ENCODE data around the gene CFAP74.

CFAP74 gene

GRCh38 chr1:2004856-2005255 lies 1.3 kb upstream of the CFAP74 start:
- Histone ChIP-seq H3K36me3 (ENCODE audit: control insufficient read depth in 2 of 2, insufficient read depth in 1 of 2, low read length in 2 of 2) (no peaks in the 10 kb centered on the region), H3K27ac (ENCODE audit: extremely low read depth, low read depth, low read length) (no peak overlapping the region), H3K4me1 (ENCODE audit: control insufficient read depth, insufficient read depth, low read length) (no peaks in the 10 kb centered on the region), H3K9me3 (ENCODE audit: control insufficient read depth, insufficient read depth, low read depth, low read length) (no peaks in the 10 kb centered on the region), H3K4me3 (ENCODE audit: low read depth, low read length) (no peak overlapping the region)
- no peak for TF ChIP-seq ZNF311 (tag by site-specific recombination; IDR thresholded peaks at IDR 0.05; ENCODE audit: borderline replicate concordance)
- no peak for TF ChIP-seq ZNF280C (tag by site-specific recombination; IDR thresholded peaks at IDR 0.05)
- TF ChIP-seq HOXC10 (CRISPR knock-in tag; IDR thresholded peaks at IDR 0.05): no peak
- no peak for TF ChIP-seq ZIC2 (tag by site-specific recombination; IDR thresholded peaks at IDR 0.05)
- TF ChIP-seq ZNF449 (tag by site-specific recombination; IDR thresholded peaks at IDR 0.05): no peak
- no peak for TF ChIP-seq ZNF571 (tag by site-specific recombination; IDR thresholded peaks at IDR 0.05)
- no peak for TF ChIP-seq ZFP69B (tag by site-specific recombination; IDR thresholded peaks at IDR 0.05)
- no peak for TF ChIP-seq ZNF747 (tag by site-specific recombination; IDR thresholded peaks at IDR 0.05)
- POLR2A ChIA-PET: interaction anchor here (0.7 kb wide), 1 partner anchor 21 kb away, joined by 4 read pairs; no protein-coding TSS in a partner anchor
- CTCF ChIA-PET: no interaction called here

- H3K9me3 ChIP-seq (ENCODE audit: control insufficient read depth, insufficient read depth, low read depth, low read length): no peaks in the 10 kb centered on the region
- H3K4me1 ChIP-seq (ENCODE audit: control insufficient read depth, insufficient read depth, low read length): no peaks in the 10 kb centered on the region
- CTCF ChIA-PET: interaction anchor here (0.6 to 0.7 kb wide), 2 partner anchors 45 to 860 kb away, joined by 3 read pairs; no protein-coding TSS in a partner anchor
- no peak overlapping the region for H3K4me3 ChIP-seq (ENCODE audit: low read depth, low read length)
- H3K27ac ChIP-seq (ENCODE audit: extremely low read depth, low read depth, low read length): no peak overlapping the region
- H3K36me3 ChIP-seq (ENCODE audit: control insufficient read depth in 2 of 2, insufficient read depth in 1 of 2, low read length in 2 of 2): no peaks in the 10 kb centered on the region
- no peak for TF ChIP-seq ZNF677 (tag by site-specific recombination; IDR thresholded peaks at IDR 0.05)
- POLR2A ChIA-PET: no interaction called here
Observed at GRCh38 chr1:2001773-2002411, 1.7 kb downstream of the CFAP74 start.

- no peak overlapping the region for H3K4me3 ChIP-seq (ENCODE audit: low read depth, low read length)
- TF ChIP-seq ZNF449 (tag by site-specific recombination; IDR thresholded peaks at IDR 0.05) (no peak), ZNF223 (tag by site-specific recombination; IDR thresholded peaks at IDR 0.05) (no peak), ZNF544 (tag by site-specific recombination; IDR thresholded peaks at IDR 0.05) (no peak), ZNF514 (tag by site-specific recombination; IDR thresholded peaks at IDR 0.05) (no peak), ZBTB20 (tag by site-specific recombination; IDR thresholded peaks at IDR 0.05) (no peak)
- CTCF ChIA-PET: interaction anchor here (0.6 to 0.7 kb wide), 2 partner anchors 46 to 861 kb away, joined by 3 read pairs; no protein-coding TSS in a partner anchor
- no peaks in the 10 kb centered on the region for H3K36me3 ChIP-seq (ENCODE audit: control insufficient read depth in 2 of 2, insufficient read depth in 1 of 2, low read length in 2 of 2)
- H3K27ac ChIP-seq (ENCODE audit: extremely low read depth, low read depth, low read length): no peak overlapping the region
- POLR2A ChIA-PET: no interaction called here
- no peaks in the 10 kb centered on the region for H3K4me1 ChIP-seq (ENCODE audit: control insufficient read depth, insufficient read depth, low read length)
- no peaks in the 10 kb centered on the region for H3K9me3 ChIP-seq (ENCODE audit: control insufficient read depth, insufficient read depth, low read depth, low read length)
Observed at GRCh38 chr1:2000850-2001249, 2.7 kb downstream of the CFAP74 start.
